GM20000 (cell line): ENCODE data around the gene FGF1.

Experiments
- DNase-seq: peaks from one replicate; pipeline ENCODE4 v3.0.0; 2012; ENCODE audit warnings: low spot score
- TF ChIP-seq, protein P1 (sequence below): IDR thresholded peaks from 2 replicates; pipeline ENCODE4 v1.5.1; 2012; ENCODE audit warnings: mild to moderate bottlenecking, control low read depth; ENCODE audit errors: extremely low read depth, missing control alignments

FGF1 gene

DNA sequence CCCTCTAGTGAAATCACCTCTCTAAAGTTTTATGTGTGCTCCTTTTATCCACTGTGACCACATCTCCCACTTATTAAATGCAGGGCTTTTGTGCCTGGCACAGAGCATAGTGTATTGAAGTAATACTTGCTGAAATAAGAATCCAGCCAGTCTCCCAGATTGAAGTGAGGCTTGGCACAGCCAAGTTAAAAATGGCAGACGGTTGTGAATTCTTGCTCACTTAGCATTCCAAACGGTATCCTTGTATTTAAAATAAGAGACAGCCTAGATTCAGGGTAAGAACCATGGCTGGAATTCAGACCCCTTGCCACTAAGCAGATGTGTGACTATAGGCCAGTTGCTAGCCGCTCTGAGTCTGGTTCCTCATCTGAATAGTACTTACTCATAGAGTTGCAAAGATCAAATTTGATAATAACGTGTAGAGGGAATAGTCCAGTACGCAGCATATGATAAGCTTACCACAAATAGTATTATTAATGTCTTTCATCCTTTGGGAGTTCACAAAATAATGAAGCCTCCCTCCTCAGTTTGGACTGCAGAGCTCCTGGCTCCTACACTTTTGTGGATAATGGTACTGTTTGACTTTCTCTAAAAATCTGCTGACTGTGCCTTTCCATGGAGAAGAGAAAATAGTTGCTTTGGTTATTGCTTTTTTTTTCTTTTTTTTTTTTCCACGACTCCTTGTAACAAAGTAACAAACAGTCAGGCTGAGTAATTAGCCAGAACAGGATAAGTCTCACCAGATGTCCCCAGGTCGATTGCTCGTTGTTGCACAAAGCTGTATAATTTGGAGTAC lies 51.5 kb downstream of the FGF1 start:
- no peak for DNase-seq
- TF ChIP-seq, protein P1, sequence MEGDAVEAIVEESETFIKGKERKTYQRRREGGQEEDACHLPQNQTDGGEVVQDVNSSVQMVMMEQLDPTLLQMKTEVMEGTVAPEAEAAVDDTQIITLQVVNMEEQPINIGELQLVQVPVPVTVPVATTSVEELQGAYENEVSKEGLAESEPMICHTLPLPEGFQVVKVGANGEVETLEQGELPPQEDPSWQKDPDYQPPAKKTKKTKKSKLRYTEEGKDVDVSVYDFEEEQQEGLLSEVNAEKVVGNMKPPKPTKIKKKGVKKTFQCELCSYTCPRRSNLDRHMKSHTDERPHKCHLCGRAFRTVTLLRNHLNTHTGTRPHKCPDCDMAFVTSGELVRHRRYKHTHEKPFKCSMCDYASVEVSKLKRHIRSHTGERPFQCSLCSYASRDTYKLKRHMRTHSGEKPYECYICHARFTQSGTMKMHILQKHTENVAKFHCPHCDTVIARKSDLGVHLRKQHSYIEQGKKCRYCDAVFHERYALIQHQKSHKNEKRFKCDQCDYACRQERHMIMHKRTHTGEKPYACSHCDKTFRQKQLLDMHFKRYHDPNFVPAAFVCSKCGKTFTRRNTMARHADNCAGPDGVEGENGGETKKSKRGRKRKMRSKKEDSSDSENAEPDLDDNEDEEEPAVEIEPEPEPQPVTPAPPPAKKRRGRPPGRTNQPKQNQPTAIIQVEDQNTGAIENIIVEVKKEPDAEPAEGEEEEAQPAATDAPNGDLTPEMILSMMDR = no peak

DNA sequence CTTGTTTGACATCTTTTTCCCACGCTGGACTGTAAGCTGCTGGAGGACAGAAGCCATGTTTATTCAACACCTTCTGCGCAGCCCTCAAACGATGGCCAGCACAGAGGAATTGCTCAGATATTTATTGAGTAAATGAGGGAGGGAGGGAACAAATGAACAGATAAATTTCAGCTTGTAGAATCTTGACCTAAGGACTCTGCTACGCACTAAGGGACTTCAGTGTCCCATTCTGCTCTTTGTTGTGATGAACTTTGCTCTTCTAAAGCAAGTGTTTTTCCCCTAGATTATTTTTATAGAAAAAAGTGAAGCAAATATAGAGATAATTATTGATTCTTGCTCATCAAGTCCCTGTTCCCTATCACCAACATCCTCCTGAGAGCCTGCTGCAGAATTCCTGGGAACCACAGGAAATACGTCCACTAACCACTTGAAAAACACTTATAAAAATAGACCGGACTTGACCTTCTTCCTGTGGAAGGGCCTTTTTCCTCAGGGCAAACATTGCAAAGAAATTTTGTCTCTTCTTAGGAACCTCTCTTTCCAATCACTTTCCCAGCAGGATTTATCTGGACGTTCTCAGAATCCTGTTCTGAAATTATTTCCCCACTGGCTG lies 54.9 kb downstream of the FGF1 start:
- no peak for DNase-seq
- TF ChIP-seq, protein P1 = no peak

- no peak for DNase-seq
- TF ChIP-seq, protein P1 = no peak
These were observed 58.3 kb downstream of the FGF1 start for GRCh38 chr5:142627383-142628217.

GRCh38 chr5:142626786-142627185 lies 59.1 kb downstream of the FGF1 start:
- TF ChIP-seq, protein P1 = no peak
- no peak for DNase-seq

DNA sequence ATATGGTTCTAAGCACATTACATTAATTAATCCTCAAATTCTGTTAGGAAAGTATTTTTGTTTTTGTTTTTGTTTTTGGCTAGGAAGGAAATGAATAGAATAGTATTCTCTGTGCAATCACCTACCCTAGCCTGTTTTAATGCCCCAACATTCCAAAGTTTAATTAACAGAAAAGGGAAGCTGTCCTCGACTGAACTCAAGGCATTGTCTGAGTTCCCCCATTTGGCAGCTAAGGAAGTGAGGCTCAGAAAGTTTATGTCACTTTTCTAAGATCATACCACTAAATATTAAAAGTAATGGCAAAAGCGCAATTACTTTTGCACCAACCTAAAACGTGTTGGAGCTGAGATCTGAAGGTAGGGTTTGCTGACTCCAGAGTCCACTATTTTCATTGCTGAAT lies 59.8 kb downstream of the FGF1 start:
- DNase-seq = no peak
- TF ChIP-seq, protein P1 = no peak

- DNase-seq = no peak
- TF ChIP-seq, protein P1 = no peak
These were observed 64.7 kb downstream of the FGF1 start for GRCh38 chr5:142621227-142621626.

DNA sequence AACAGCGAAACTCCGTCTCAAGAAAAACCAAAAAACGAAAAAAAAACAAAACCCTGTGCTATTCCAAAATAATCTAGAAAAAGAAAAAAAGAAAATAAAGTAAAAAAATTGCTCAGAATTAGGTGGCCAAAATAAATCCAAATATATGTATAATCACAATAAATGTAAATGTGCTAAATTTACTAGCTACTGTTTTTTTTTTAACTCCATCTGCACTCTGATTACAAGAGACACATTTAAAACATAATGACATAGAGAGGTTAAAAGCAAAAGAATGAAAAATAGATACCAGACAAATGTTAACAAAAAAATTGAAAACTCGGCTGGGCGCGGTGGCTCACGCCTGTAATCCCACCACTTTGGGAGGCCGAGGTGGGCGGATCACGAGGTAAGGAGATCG lies 66.1 kb downstream of the FGF1 start:
- TF ChIP-seq, protein P1 = no peak
- no peak for DNase-seq
